HL-60 (cell line): ENCODE results near the gene CATSPERD.

Experiments
- DNase-seq, 2 experiments: peaks; one replicate each; pipeline ENCODE4 v3.0.0-alpha.2; 2010 to 2020; ENCODE audit warnings: low read depth in 1 of 2, low spot score in 1 of 2
- H3K27ac ChIP-seq: fragments of 250-450 bp; sonication (Bioruptor Pico); replicated peaks from 2 replicates; pipeline ENCODE4 v1.5.1; 2020; ENCODE audit warnings: mild to moderate bottlenecking, moderate library complexity
- H3K27me3 ChIP-seq: fragments of 250-450 bp; sonication (Bioruptor Pico); 2 replicates; pipeline ENCODE4 v1.5.1; 2021; ENCODE audit warnings: mild to moderate bottlenecking, moderate library complexity; ENCODE audit not compliant: insufficient read depth, poor library complexity, severe bottlenecking
- H3K4me3 ChIP-seq: replicated peaks from 2 replicates; pipeline ENCODE4 v1.5.1; 2011; ENCODE audit warnings: mild to moderate bottlenecking, control low read depth, low read length; ENCODE audit not compliant: insufficient read depth
- GABPA ChIP-seq: IDR thresholded peaks from 2 replicates; pipeline ENCODE4 v1.6.1; 2012; ENCODE audit warnings: low read depth
- POLR2AphosphoS5 ChIP-seq: IDR thresholded peaks from 2 replicates; pipeline ENCODE4 v1.6.1; 2012; ENCODE audit warnings: low read depth
- SPI1 ChIP-seq: IDR thresholded peaks from 2 replicates; pipeline ENCODE4 v1.6.1; 2012; ENCODE audit warnings: low read depth, mild to moderate bottlenecking, borderline replicate concordance
- TF ChIP-seq, protein P1 (sequence below): IDR thresholded peaks from 2 replicates; pipeline ENCODE4 v1.6.1; 2012; ENCODE audit warnings: low read depth; ENCODE audit not compliant: insufficient replicate concordance
- TF ChIP-seq, protein P2 (sequence below): IDR thresholded peaks from one replicate; pipeline ENCODE4 v1.5.1; 2011; ENCODE audit warnings: low read length, control low read depth, inconsistent platforms; ENCODE audit not compliant: insufficient read depth

The CATSPERD gene

GRCh38 chr19:5811117-5811516, 90.7 kb downstream of the CATSPERD start:
- no peak overlapping the region for H3K27ac ChIP-seq
- DNase-seq, result no peak
- H3K4me3 ChIP-seq, result no peak overlapping the region
- H3K27me3 ChIP-seq, result peaks cover 9% of the 10 kb centered on the region
- TF ChIP-seq SPI1, result no peak
- TF ChIP-seq POLR2AphosphoS5, result no peak
- TF ChIP-seq, protein P1, sequence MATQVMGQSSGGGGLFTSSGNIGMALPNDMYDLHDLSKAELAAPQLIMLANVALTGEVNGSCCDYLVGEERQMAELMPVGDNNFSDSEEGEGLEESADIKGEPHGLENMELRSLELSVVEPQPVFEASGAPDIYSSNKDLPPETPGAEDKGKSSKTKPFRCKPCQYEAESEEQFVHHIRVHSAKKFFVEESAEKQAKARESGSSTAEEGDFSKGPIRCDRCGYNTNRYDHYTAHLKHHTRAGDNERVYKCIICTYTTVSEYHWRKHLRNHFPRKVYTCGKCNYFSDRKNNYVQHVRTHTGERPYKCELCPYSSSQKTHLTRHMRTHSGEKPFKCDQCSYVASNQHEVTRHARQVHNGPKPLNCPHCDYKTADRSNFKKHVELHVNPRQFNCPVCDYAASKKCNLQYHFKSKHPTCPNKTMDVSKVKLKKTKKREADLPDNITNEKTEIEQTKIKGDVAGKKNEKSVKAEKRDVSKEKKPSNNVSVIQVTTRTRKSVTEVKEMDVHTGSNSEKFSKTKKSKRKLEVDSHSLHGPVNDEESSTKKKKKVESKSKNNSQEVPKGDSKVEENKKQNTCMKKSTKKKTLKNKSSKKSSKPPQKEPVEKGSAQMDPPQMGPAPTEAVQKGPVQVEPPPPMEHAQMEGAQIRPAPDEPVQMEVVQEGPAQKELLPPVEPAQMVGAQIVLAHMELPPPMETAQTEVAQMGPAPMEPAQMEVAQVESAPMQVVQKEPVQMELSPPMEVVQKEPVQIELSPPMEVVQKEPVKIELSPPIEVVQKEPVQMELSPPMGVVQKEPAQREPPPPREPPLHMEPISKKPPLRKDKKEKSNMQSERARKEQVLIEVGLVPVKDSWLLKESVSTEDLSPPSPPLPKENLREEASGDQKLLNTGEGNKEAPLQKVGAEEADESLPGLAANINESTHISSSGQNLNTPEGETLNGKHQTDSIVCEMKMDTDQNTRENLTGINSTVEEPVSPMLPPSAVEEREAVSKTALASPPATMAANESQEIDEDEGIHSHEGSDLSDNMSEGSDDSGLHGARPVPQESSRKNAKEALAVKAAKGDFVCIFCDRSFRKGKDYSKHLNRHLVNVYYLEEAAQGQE, result no peak
- no peak for TF ChIP-seq GABPA
- TF ChIP-seq, protein P2, sequence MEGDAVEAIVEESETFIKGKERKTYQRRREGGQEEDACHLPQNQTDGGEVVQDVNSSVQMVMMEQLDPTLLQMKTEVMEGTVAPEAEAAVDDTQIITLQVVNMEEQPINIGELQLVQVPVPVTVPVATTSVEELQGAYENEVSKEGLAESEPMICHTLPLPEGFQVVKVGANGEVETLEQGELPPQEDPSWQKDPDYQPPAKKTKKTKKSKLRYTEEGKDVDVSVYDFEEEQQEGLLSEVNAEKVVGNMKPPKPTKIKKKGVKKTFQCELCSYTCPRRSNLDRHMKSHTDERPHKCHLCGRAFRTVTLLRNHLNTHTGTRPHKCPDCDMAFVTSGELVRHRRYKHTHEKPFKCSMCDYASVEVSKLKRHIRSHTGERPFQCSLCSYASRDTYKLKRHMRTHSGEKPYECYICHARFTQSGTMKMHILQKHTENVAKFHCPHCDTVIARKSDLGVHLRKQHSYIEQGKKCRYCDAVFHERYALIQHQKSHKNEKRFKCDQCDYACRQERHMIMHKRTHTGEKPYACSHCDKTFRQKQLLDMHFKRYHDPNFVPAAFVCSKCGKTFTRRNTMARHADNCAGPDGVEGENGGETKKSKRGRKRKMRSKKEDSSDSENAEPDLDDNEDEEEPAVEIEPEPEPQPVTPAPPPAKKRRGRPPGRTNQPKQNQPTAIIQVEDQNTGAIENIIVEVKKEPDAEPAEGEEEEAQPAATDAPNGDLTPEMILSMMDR, result no peak

- H3K27me3 ChIP-seq, result peaks cover 6% of the 10 kb centered on the region
- H3K27ac ChIP-seq, result no peak overlapping the region
- DNase-seq, result no peak
- TF ChIP-seq SPI1, result no peak
- TF ChIP-seq, protein P2, result no peak
- TF ChIP-seq, protein P1, result no peak
- TF ChIP-seq POLR2AphosphoS5, result no peak
- TF ChIP-seq GABPA, result no peak
- H3K4me3 ChIP-seq, result no peak overlapping the region
Measured at GRCh38 chr19:5814123-5814851, 93.8 kb downstream of the CATSPERD start.

DNA sequence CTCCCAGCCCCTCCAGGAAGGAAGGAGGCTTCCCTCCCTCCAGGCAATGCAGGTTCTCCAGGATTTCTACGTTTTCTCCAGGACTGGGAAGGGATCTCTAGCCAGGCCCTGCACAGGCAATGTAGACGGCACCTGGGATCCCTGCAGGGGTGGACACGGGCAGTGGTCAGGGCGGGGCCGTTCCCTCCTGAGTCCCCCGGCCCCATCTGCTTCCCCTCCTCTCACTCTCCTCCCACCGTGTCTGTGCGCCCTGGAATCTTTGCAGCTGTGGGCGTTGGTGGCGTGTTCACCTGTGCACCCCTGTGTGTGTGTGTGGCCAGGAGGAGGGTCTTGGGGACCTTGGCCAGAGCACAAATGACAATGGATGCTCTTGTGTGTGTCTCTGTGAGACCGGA, 94.4 kb downstream of the CATSPERD start:
- Histone ChIP-seq H3K27ac (no peak overlapping the region), H3K4me3 (no peak overlapping the region), H3K27me3 (peaks cover 6% of the 10 kb centered on the region)
- no peak for TF ChIP-seq GABPA
- no peak for DNase-seq

GRCh38 chr19:5817218-5817617, 96.8 kb downstream of the CATSPERD start:
- no peak for DNase-seq
- Histone ChIP-seq H3K4me3 (no peak overlapping the region), H3K27ac (no peak overlapping the region), H3K27me3 (peaks cover 6% of the 10 kb centered on the region)
- TF ChIP-seq GABPA, result no peak
- no peak for TF ChIP-seq SPI1
- TF ChIP-seq POLR2AphosphoS5, result no peak
- TF ChIP-seq, protein P1, result no peak
- TF ChIP-seq, protein P2, result no peak
